ENCODE data around the gene SMIM12.
A peak's percentile ranks its signal among the peaks of the same experiment; 100 is the strongest.

SMIM12 gene

DNA sequence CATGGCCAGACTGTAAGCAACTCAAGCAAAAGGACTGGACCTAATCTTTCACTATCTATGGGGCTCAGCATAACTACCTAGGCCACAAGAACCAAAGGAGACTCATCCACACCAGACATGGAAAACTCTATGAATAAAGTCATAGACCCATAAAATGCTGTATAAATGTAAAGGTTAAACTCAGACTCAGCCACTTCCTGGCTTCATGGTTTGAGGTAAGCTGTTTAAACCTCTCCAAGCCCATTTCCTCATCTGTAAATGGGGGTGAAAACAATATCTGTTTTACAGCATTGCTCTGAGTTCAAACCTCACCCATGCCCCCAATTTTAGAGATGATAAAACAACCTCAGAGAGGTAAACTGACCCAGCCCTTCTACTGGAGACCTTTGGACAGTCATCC lies 4.0 kb upstream of the SMIM12 start:
- no peak for DNase-seq (ENCODE audit: low read depth)
- no peak overlapping the region for H3K4me3 ChIP-seq (replicated peaks; ENCODE audit: low read depth, low read length)
- TF ChIP-seq, protein P1, sequence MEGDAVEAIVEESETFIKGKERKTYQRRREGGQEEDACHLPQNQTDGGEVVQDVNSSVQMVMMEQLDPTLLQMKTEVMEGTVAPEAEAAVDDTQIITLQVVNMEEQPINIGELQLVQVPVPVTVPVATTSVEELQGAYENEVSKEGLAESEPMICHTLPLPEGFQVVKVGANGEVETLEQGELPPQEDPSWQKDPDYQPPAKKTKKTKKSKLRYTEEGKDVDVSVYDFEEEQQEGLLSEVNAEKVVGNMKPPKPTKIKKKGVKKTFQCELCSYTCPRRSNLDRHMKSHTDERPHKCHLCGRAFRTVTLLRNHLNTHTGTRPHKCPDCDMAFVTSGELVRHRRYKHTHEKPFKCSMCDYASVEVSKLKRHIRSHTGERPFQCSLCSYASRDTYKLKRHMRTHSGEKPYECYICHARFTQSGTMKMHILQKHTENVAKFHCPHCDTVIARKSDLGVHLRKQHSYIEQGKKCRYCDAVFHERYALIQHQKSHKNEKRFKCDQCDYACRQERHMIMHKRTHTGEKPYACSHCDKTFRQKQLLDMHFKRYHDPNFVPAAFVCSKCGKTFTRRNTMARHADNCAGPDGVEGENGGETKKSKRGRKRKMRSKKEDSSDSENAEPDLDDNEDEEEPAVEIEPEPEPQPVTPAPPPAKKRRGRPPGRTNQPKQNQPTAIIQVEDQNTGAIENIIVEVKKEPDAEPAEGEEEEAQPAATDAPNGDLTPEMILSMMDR (IDR thresholded peaks at IDR 0.05; ENCODE audit: low read length, missing control alignments), result no peak

DNA sequence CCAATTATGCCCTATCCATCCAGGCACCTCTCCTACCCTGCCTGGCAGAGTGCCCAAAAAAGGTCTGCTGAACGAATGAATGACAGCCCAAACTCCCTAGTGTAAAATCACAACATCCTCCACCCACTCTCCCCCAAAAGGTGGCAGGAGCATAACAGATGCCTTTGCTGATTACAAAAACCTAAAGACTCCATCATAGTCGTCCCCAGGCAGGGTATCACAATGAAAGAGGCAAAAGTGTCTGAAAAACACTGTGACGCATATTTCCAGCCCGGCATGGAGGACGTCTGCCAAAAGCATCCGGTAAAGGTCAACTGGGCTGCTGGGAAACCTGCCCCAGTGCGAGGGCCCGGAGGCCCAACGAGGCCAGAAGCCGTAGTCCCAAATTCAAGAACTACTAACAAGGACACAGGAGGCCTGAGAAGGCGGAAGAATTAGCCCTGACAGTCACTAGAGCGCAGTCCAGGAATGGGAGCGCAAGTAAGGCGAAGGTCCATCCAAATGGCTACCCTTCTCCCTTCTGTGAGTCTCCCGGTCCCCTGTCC lies 576 bp downstream of the SMIM12 start:
- TF ChIP-seq, protein P1 (IDR thresholded peaks at IDR 0.05; ENCODE audit: low read length, missing control alignments), result no peak
- H3K4me3 ChIP-seq (replicated peaks; ENCODE audit: low read depth, low read length), result peak overlapping the region; percentile 87
- peak; percentile 60 for DNase-seq (ENCODE audit: low read depth)

DNA sequence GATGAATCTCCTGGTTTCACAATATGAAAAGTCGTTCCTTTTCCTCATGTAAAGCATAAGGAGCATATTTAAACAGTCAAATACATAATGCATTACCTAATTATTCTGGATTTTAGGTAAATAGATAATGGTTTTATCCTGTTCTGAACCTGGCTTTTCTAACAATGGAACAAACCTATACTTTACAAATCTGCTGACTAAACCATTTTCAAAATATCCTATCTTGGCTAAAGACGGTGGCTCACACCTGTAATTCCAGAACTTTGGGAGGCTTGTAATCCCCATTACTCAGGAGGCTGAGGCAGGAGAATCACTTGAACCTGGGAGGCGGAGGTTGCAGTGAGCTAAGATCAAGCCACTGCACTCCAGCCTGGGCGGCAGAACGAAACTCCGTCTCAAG lies 2.9 kb downstream of the SMIM12 start:
- TF ChIP-seq, protein P1 (IDR thresholded peaks at IDR 0.05; ENCODE audit: low read length, missing control alignments), result no peak
- H3K4me3 ChIP-seq (replicated peaks; ENCODE audit: low read depth, low read length), result no peak overlapping the region
- DNase-seq (ENCODE audit: low read depth), result no peak

DNA sequence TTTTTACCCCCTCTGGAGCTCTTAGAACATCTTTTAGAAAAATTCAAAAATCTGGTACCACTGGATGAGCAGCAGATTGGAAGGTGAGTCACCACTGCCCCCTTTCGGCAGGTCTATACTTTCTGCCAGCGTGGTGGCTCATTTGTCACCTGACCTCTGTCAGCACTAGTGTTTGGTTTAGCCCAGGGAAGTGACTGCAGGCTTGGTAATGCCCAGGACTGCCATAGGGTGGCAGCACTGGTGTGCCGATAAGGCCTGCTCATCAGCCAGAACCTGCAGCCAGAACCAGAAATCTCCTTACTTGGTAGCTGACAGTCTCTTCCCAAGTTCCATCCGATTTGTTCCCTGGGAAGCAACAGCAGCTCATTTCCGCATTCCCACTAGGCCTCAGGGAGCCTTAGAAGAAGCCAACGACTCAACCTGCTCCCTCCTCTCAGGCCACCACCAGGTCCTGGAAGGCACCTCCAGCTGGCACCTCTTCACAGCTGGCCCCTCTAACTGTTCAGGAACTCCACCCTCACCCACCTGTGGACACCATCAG lies 6.8 kb downstream of the SMIM12 start:
- no peak overlapping the region for H3K4me3 ChIP-seq (replicated peaks; ENCODE audit: low read depth, low read length)
- TF ChIP-seq, protein P1 (IDR thresholded peaks at IDR 0.05; ENCODE audit: low read length, missing control alignments), result peak; percentile 97
- peak; percentile 97 for DNase-seq (ENCODE audit: low read depth)

DNA sequence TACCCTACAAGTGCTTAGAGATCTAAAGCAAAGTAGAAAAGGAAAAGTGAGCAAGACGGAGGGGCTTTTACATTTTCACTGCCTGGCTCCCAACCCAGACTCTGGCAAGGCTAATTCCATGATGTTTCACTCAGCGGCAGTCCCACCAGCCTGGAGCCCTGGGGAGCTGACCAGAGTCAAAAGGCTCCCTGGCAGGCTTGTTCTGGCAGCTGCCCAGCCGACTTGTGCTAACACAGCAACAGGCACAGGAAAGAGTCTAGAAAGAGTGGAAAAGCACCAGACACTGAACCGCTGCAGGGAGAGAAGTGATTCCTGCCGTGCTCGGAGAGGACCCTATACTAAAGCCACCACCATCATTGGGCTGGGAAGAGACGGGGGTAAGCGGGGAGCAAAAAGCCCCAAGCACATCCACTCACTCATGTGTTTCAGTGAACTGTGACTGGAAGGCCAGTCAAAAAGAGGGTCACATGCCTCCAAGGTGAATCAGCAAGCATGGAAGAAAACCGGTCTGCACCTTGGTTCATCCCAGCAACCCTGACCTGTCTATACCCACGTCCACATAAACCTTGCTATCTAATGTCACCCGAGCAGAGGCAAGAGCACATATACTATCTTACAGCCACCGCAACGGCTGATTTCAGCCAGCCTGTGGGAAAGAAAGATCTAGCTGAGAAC lies 8.0 kb downstream of the SMIM12 start:
- DNase-seq (ENCODE audit: low read depth), result no peak
- TF ChIP-seq, protein P1 (IDR thresholded peaks at IDR 0.05; ENCODE audit: low read length, missing control alignments), result no peak
- no peak overlapping the region for H3K4me3 ChIP-seq (replicated peaks; ENCODE audit: low read depth, low read length)

DNA sequence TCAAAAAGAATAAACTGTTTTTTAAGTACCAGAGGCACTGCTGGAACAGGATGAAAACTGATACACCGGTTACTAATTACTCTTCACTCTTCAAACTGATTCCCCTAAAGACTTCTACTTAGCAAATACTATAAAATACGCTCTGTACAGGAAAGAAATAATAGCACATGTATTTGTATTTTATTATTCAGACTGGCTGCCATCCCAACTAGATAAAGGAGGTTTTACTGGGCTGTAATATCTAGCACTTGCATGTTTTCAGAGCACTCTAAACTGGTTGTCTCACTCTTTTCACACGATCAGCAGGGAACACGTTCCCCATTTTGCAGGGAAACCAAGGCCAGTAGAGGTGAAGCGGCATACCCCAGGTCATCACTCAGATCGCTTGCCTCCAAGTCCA lies 9.2 kb downstream of the SMIM12 start:
- no peak for DNase-seq (ENCODE audit: low read depth)
- TF ChIP-seq, protein P1 (IDR thresholded peaks at IDR 0.05; ENCODE audit: low read length, missing control alignments), result no peak
- no peak overlapping the region for H3K4me3 ChIP-seq (replicated peaks; ENCODE audit: low read depth, low read length)

Data from fibroblast of pulmonary artery (primary cell).